Kidney (tissue), 14 donors: ENCODE results near the gene METRN. TPM values are rescaled to one million over a fixed set of nuclear protein-coding genes. Genes with fewer than 3 reads are reported as not detected.

Experiments
- DNase-seq, 5 donors: peaks; one replicate each; pipeline ENCODE4 v3.0.0-alpha.2; 2013 to 2020
- FAIRE-seq: peaks from 2 replicates; lab custom pipeline; 2012; peaks lifted over from hg19 to GRCh38; lab: Jason Lieb, UNC
- H3K27ac ChIP-seq, 2 donors: one replicate each; pipeline ENCODE4 v1.7.0; 2013; ENCODE audit warnings: low read depth in 2 of 2, low read length in 2 of 2, inconsistent platforms in 1 of 2
- H3K27me3 ChIP-seq: one replicate; pipeline ENCODE4 v1.7.1; 2013; ENCODE audit warnings: low read length, inconsistent platforms; ENCODE audit not compliant: control insufficient read depth, insufficient read depth
- H3K36me3 ChIP-seq, 3 donors: one replicate each; pipeline versions ENCODE4 v1.7.0 to v1.7.1; 2013; ENCODE audit warnings: low read length in 3 of 3, control low read depth in 1 of 3, inconsistent platforms in 1 of 3; ENCODE audit not compliant: insufficient read depth in 3 of 3, control insufficient read depth in 2 of 3
- H3K4me1 ChIP-seq, 3 donors: one replicate each; pipeline versions ENCODE4 v1.7.0 to v1.7.1; 2013; ENCODE audit warnings: low read length in 3 of 3, inconsistent platforms in 1 of 3, low read depth in 1 of 3; ENCODE audit not compliant: control insufficient read depth in 2 of 3, insufficient read depth in 2 of 3
- H3K4me3 ChIP-seq, 3 donors: one replicate each; pipeline versions ENCODE4 v1.7.0 to v1.8.1; 2013; ENCODE audit warnings: low read length in 3 of 3, control low read depth in 1 of 3, inconsistent platforms in 1 of 3
- H3K9ac ChIP-seq, 3 donors: one replicate each; pipeline versions ENCODE4 v1.7.0 to v1.7.1; 2013; ENCODE audit warnings: low read length in 3 of 3, control low read depth in 1 of 3, inconsistent platforms in 1 of 3
- H3K9me3 ChIP-seq, 3 donors: one replicate each; pipeline versions ENCODE4 v1.7.0 to v1.7.1; 2013; ENCODE audit warnings: low read length in 3 of 3, control low read depth in 1 of 3, inconsistent platforms in 1 of 3; ENCODE audit not compliant: control insufficient read depth in 2 of 3, insufficient read depth in 1 of 3
- CTCF ChIP-seq: IDR thresholded peaks from 3 replicates; pipeline ENCODE4 v1.5.1; 2012; ENCODE audit warnings: mild to moderate bottlenecking, moderate library complexity, borderline replicate concordance; ENCODE audit not compliant: insufficient read depth; ENCODE audit errors: extremely low read depth
- intact Hi-C: fragments of 100-400 bp; cut with DNase I; formaldehyde crosslinking; loops from one replicate; pipeline ENCODE4 v1.11.1; 2022
- polyA plus RNA-seq: library from polyadenylated mRNA; stranded (reverse); fragments of 350-450 nt; fragmentation: Illumina TruSeq; extraction: RNeasy Lipid Tissue Mini Kit (QIAGEN cat#74804); gene quantifications from one replicate; pipeline ENCODE4 v1.2.3, GENCODE V29; 2014; ENCODE audit warnings: low read depth, low replicate concordance; ENCODE audit not compliant: insufficient read depth
- total RNA-seq: library from RNA; stranded (reverse); fragmentation: NEBNext Ultra II Directional; extraction: Animal tissue kit (Norgen Biotek cat#: 25700); gene quantifications from one replicate; pipeline ENCODE4 v1.2.1, GENCODE V29; 2021
- donor health status: control.
- donor health status: control.
- donor health status: control.
- donor health status: control.
- donor health status: control.
- donor health status: DM: yes; HTN: yes; CAD: no.
- donor health status: Normal renal cell carcinoma (clear cell type).

METRN gene
- total and polyA plus RNA-seq, 2 donors from 2014 or later, result 34.9 to 114 TPM

- H3K9me3 ChIP-seq, result no peaks in the 10 kb centered on the region
- no peak for TF ChIP-seq CTCF
- no peaks in the 10 kb centered on the region for H3K4me1 ChIP-seq
- H3K4me3 ChIP-seq, result no peak overlapping the region
- no peak overlapping the region for H3K27ac ChIP-seq
- DNase-seq (peak in 2 of 5 donors; percentile 45 to 70), FAIRE-seq (no peak)
- H3K9ac ChIP-seq, result no peak overlapping the region
- H3K36me3 ChIP-seq, result no peaks in the 10 kb centered on the region
- no peaks in the 10 kb centered on the region for H3K27me3 ChIP-seq
- intact Hi-C loops, result no loop called here
These were observed 50.6 kb downstream of the METRN start for GRCh38 chr16:765488-765865.

GRCh38 chr16:766008-766819 is 51.3 kb downstream of the METRN start:
- Histone ChIP-seq H3K27me3 (no peaks in the 10 kb centered on the region), H3K9ac (no peak overlapping the region), H3K4me3 (no peak overlapping the region), H3K4me1 (no peaks in the 10 kb centered on the region), H3K9me3 (no peaks in the 10 kb centered on the region), H3K27ac (no peak overlapping the region), H3K36me3 (no peaks in the 10 kb centered on the region)
- no peak for DNase-seq
- FAIRE-seq, result no peak
- intact Hi-C loops, result no loop called here
- no peak for TF ChIP-seq CTCF

- peak in 2 of 5 donors; percentile 63 to 69 for DNase-seq
- intact Hi-C loops, result no loop called here
These were observed 52.1 kb downstream of the METRN start for GRCh38 chr16:766820-767640.

More at GRCh38 chr16:766820-767640, 52.1 kb downstream of the METRN start:
- H3K27ac ChIP-seq, result no peak overlapping the region
- H3K4me3 ChIP-seq, result no peak overlapping the region
- no peak for TF ChIP-seq CTCF
- no peaks in the 10 kb centered on the region for H3K27me3 ChIP-seq
- no peaks in the 10 kb centered on the region for H3K4me1 ChIP-seq
- no peak overlapping the region for H3K9ac ChIP-seq
- no peaks in the 10 kb centered on the region for H3K9me3 ChIP-seq
- no peaks in the 10 kb centered on the region for H3K36me3 ChIP-seq
- no peak for FAIRE-seq
